Measurements from ENCODE around the gene ZNF521. TPM values are rescaled to one million over a fixed set of nuclear protein-coding genes. Genes with fewer than 3 reads are reported as not detected.

Gene ZNF521
- not detected in 2 replicates for total RNA-seq (2014; rRNA removed; shearing (Covaris generic))

DNA sequence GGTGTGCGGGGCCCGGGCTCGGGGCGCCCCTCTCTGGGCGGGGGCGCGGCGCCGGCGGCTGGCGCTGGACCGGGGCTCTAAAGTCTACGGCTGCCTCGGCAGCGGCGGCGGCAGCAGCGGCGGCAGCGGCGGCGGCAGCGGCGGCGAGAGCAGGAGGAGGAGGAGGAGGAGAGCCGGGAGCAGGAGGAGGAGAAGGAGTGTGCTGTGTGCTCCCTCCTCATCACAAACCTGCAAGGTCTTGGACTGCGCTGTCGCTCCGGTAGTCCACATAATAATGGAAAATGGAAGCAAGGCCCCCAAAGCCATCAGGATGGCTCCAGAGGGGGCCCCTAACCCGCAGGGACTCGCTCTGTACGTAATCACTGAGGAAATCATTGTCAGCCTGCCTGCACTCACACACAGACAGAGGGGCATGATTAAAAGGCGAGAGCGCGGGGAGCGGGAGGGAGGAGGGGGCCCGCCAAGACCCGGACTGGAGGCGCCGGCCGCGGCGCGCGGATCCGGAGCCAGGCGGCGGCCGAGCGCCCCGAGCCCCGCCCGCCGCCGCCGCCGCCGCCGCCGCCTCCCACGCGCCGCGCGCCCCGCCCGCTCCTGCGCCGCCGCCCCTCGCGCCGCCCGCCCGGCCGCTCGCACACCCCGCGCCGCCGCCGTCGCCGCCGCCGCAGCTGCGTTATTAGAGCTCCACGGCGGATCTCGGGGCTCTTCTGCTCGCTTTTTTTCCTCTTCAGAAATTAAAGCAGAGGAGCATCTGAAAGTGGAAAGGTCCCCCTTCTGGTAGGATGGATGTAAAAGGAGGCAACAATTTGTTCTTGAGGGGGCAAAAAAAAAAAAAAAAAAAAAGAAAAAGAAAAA, at the start of gene ZNF521:
Gene ZNF521 (minus strand): TSS at position 390 of the 852 bp plus-strand sequence. CDS start 1,220 bp downstream, outside the sequence.
- peak; percentile 27 for DNase-seq (ENCODE audit: low spot score)

DNA sequence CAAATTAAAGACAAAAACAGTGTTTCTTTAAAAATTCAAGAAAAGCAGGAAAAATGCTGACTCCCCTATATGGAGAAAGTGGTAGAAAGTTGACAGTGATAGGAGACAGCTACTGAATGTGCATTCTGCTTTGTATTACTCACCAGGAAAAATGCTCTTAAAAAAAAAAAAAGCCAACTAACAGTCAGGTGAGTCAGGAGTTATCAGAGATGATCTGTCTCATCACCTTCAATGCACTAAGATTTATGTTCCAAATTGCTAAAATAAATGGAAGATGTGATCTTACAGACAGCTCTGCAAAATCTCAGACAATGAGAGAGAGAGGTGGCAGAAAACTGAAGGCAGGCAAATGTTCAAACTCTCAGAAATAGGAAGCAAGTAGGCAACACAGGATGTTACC, 47.6 kb upstream of the ZNF521 start:
- no peak for DNase-seq (ENCODE audit: low spot score)

DNA sequence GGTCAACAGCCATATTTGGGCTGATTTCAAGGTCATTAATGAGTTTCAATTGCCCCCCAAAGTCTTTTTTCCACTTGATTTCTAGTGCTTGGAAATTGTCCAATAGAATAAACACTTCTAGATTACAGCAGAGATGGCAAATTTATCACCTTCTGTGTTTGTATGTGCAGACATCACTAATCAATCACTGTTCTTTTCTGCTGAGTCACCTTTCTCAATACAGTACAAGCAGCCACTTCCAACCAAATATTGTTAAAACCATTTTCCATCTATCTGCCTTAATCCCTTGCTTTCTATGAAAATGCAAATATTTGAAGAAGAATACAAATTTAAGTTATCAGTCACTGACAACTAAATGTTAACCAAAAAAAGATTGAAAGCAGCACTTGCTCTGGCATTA, 40.2 kb upstream of the ZNF521 start:
- DNase-seq (ENCODE audit: low spot score) = no peak

DNA sequence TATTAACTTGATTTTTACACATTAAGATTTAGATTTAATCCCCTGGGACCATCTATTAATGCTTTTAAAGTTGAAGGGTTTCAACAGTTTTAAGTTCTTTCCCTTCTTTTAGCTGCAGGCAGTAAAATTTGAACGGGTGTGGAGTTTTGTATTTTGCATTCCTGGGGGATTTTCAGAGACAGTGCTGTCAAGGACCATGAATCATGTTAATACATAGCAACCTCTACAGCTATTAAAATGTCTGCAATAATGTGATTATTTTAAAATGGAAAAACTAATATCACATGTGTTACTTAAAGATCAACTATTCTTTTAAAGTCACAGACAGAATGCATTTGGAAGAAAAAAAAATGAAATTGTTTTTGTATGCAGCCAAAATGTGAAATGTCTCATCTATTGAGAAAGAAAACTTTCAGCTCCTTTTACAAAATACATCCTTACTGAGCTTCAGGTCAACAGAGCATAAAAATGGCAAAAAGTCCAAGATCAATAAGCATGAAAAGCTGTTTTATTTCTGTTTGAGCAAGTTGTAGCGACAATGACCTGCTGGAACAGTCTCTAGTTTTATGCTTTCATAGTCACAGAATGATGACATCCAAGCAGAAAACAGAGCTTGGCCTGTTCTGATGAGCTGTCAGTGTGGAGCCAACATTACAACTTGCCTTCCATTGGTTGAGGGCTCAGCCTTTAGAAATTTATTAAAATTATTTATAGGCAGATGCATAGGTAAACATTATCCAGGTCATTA, 21.6 kb upstream of the ZNF521 start:
- DNase-seq (ENCODE audit: low spot score) = no peak

DNA sequence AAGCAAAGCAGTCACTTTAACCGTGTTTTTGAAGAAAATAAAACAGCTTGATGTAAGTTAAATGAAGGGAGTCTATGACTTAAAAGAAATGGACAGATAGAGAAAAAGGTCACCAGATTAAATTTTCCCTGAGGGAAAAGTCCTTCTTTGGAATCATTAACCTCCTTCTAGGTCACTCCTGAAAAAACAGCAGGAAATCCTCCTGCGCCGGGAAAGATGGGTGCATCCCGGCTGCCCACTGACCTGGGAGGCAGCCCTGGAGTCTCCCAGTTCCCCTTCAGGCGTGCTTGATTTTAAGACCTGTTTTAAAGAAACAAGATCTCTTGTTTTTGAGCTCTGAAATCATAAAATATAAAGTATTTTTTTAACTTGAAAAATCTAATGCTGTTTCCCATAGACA, 18.4 kb upstream of the ZNF521 start:
- DNase-seq (ENCODE audit: low spot score) = no peak

DNA sequence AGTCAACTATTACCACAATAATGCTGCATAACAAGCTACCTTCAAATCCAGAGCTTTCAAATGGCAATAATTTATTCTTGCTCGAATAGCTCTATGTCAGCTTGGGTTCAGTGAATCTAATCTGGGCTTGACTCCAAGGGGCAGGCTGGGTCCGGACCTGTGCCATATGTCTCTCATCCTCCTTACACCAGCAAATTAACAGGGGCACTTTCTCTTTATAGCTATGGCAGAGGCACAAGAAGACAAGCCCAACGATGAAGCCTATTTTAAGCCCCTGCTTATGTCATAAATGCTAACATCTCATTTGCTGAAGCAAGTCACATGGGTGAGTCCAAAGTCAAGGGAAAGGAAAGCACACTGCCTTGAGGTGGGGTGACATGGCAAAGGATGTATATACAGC, 13.3 kb upstream of the ZNF521 start:
- no peak for DNase-seq (ENCODE audit: low spot score)

DNA sequence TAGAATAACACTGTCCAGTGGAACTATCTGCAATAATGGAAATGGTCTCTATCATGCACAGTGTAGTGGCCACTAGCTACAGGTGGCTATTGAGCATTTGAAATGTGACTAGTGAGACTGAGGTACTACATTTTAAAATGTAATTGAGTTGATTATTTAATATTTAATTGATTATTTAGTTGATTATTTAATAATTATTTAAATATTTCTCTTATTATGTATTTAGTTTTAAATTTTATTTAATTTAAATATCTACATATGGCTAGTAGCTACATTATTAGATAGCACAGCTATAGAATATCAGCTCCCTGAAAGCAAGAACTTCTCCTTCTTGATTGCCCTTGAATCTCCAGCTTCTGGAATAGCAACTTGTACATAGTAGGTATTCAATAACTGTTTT, 12.8 kb upstream of the ZNF521 start:
- no peak for DNase-seq (ENCODE audit: low spot score)

DNA sequence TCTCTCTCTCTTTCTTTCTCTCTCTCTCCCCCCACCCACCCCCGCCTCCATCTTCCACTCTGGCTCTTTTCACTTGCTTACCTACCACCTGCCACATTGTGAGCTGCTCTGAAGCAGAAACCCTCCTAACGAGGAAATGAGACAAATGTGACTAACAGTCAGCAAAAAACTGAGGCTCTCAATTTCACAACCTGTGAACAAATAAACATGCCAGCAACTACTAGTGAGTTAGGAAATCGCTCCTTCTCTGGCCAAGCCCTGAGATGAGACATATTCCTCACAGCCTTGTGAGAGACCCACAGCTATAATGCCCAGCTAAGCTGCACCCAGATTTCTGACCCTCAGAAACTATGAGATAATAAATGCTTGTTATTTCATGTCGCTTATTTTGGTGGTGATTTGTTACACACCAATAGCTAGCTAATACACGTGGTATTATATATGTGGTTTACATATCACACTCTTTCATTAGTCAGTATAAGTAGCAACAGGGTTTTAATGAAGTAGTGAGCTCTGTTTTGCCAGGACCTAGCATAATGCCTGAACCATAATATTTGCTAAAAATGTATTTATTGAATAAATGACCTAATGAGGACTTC, 8.4 kb upstream of the ZNF521 start:
- no peak for DNase-seq (ENCODE audit: low spot score)

DNA sequence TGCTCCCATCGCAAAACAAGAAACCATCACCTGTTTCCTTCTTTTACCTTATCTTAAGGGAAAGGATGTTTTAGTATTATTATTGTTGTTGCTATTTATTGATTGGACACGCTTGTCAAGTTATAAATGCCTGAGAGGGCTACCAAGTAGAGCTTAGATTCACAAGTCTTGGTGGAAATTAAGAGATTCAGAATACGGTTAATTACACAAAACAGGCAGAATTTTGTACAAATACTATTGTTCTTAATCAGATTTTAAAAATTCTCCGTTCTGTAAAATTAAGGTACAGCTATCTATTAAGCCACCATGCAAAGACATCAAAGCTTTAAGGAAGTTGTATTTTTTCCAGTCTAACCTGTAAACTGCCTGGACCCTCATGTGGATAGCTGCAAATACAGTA, 1.1 kb upstream of the ZNF521 start:
- DNase-seq (ENCODE audit: low spot score) = no peak

DNA sequence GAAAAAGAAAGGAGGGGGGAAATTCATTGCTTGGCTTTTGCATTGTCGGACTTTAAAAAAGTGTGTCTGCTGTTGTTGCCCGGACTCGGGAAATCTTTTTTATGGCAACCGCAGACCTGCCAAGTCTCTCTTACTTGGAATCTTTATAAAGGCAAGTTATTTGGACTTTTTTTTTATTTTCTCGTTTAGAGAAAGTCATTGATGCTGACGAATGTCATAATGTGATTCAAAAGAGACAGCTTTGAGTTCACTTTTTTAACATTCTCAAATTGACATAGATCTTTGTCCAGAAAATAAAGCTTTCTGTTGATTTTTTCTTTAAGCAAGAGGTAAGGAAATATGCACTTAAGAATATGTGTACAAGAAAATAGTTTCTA, 651 bp upstream of the ZNF521 start:
- no peak for DNase-seq (ENCODE audit: low spot score)

DNA sequence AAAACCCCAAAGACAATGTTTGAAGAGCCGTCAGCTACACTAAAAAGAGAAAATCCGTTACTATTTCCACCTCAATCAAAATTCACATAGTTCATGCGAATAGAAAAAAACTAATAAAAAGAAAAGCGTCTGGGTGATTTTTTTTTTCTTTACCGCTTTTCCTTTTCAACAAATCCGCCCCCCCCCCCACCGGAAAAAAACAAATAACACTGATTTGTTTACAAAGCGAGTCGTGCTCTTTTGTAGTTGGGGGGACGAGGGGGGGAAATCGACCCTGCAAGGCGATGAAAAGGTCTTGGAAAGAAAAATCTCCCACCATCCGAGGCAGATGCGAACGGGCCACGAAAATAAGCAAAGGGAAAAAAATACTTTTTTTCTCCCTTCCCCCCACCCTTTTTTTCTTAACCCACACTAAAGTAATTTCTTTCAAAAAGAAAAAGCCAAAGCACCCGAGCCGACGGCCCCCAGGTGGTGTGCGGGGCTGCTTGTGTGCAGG, 638 bp downstream of the ZNF521 start:
- no peak for DNase-seq (ENCODE audit: low spot score)

DNA sequence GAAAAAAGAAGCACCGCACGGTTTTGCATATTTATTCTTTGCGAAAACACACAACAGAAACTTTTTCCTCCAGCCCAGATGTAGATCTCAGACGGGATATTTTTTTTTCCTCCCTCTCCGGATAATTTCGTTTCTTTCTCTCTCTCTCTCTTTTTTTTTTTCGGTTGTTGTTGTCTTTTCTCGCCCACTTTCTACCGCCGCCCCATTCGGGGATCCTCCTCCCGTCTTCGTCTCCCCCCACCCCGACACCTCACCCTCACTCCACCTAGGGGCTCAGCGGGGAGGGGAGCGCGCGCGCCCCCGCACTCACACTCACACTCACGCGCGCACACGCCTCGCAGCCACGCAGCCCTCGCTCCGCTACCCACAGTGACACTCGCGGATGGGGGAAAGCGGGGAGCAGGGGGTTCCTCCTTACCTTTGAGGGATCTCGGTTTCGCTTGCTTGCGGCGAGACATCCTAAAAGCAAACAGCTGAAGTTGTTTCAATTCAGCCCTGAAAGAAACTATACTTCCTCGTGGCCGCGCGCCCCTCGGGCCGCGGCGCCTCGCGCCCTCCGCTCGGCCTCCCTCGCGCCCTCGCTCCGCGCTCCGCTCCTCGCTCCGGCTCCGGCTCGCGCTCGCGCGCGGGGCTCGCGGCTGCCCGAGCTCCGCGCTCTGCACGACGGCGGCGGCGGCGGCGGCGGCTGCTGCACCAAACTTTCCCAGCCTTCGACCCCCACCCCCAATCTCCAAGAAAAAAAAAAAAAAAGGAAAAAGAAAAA, 1.3 kb downstream of the ZNF521 start:
- no peak for DNase-seq (ENCODE audit: low spot score)

DNA sequence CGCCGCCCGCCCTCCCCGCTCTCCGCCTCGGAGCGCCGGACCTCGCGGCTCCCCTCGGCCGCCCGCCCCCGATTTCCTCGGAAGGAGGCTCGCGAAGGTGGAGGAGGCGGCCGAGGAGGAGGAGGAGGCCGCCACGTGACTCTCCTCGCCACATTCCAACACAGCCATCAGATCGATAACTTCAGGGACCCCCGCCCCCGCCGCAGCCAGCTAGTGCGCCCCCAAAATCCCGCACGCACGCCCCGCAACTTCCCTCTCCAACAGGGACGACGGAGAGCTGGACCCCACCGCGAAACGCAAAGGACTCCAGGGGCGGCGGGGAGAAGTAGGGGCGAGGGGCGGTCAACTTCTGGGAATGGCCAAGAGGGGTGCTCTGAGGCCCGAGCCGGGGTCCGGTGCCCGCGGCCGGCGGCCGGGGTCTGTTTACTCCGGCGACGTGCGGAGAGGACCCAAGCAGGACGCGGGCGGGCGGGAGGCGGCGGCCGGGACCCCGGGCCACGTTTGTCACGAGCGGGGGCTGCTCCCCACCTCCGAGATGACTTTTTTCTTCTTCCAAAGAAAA, 2.0 kb downstream of the ZNF521 start:
- no peak for DNase-seq (ENCODE audit: low spot score)

DNA sequence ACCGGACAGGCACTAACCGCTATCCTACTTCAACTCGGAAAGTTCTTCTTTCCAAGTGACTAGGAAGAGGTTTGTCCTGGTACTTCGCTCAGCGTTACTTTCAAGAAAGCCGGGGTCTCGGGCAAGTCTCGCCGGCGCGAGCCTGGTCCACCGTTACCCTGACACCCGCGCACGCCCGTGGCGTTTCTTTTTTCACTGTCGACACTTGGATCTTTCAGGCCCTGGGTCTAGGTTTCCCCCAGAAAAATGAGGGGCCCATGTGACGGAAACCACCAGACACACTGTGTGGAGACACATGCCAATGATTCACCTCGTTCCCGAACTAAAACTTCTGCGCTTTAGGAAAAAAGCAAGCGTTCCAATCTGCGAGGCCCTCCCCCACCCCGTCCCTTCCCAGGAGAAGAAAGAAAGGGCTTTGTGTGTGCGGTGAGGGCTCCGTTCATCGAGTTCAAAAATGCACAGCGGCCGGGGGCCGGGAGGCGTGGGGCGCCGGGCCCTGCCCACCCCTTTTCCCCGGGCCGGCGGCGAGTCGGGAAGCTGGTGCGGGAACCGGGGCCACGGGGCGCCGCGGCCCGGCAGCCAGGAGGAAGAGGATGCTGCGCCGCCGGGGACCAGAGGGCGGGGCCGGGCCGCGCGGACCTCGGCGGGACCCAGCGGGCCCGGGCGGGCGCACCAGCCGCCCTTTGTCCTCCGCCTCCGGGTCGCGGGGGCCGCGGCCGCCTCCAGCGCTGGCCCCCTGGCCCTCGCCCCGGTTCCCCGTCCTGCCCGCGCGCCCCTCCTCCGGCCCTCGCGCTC, 2.6 kb downstream of the ZNF521 start:
- no peak for DNase-seq (ENCODE audit: low spot score)

DNA sequence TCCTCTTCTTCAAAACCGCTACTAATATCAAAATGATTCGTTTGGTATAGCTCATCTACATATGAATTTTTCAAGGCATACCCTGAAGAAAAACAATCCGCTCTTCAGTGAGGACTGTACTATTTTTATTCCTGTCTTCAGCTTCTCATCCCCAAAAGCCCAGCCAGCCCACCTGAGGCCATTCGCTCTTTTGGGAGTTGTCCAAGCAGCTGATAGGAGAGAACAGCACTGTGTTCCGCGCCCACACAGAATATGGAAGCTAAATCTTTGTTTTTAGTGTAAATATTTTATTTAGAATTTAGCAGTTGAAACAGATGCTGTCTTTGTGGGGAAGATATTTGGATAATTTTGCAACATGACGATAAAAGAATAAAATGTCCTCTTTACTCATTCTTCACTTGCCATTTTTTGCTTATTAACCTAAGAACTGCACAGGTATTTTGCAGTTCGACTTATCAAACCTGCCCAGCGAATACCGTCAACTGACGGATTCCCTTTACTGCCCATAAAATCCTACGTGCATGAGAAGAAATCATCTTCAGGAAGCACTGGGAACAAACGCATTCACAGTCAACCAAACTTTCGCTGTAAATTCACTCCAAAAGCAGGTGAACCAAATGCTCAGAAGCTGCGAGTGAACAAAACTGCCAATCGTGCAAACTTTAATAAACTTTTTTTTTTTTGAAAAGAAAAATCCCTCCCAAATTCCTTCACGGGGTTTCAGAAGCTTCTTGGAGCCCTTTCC, 3.4 kb downstream of the ZNF521 start:
- no peak for DNase-seq (ENCODE audit: low spot score)

DNA sequence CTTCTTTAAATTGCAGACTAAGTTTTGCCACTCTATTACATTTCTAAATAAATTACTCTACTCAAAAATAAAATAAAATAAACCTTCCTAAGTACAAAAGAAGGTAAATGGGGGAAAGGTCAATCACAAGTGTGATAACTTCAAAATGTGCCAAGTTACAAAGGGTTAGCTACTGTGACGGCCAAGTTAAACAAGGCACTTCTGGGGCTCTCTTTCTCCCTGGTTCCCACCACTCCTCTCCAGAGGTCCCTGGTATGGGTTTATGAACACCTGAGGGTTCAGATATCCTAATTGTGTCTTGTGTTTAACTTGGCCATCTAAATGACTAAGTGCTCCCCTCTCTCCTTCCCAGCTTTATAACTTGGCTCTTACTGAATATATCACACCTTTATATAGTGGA, 5.4 kb downstream of the ZNF521 start:
- DNase-seq (ENCODE audit: low spot score) = no peak

DNA sequence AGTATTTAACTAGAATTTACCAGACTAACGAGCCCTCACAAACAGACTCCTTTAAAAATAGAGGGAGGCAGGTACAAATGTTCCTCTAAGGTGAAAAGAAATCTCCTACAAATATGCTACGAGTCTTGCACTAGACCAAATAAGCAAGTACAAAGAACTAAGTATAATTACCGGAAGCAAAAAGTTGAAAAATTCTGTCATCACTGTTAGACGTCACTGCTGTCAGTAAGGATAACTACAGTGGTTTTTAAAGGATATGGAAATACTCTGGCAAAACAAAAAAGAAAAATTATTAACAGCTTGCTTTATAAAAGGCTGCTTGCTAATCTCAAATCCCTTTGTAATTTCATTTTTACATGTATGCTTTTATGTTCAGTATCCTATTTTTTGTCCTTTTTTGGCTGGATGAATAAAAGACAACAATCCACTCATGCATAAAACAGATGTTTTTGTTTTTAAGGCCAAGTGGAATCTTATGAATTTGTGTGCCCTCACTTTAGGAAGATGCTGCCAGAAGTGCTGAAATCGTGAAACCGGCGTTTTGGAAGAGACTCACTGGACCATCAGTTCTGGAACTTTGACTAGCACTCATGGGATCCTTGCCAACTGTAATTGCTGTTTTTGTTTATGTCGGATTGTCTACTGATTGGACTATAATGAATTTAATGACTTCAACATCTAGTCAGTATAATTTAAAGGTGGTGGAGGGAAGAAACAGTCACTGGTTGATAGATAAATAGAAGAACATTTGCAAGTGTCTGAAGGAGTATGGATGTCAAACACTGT, 6.7 kb downstream of the ZNF521 start:
- DNase-seq (ENCODE audit: low spot score) = no peak

DNA sequence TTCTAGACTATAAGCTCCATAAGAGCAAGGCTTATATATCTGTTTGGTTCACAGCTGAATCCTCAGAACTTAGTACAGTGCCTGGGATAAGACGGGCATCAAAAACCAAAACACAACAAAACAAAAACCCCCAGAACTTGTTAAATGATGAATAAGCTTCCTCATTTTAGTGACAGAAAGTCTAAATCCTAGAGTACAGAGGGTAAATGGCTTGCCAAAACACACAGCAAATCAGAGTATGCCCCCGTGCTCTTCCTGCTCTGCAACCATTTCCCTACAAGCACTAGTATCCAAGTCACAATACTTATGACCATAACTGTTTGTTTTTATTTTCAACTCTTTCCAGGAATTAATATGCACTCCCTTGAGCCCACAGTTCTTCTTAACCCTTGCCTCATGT, 10.1 kb downstream of the ZNF521 start:
- DNase-seq (ENCODE audit: low spot score) = no peak

DNA sequence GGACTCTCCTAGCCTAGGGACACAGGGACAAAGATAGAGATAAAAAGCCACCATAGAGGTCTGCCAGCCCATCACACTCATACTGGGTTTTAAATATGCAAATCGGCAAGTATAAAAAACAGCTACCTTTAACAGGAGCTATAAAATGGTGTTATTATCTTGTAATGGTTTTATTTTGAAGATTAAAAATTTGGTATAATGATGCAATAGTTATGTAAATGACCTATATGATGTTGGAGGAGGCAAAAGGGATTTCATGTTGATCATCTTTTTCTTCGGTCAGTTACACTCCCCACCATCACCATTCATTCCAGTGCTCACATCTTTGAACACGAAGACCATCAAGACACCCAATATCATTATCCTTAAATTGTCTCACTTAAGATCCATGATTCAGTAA, 11.2 kb downstream of the ZNF521 start:
- no peak for DNase-seq (ENCODE audit: low spot score)

Data from A172 (cell line).